HEK293 (cell line): ENCODE data around the gene HSPG2.

Experiments used
- CTCF ChIA-PET: fragments of 350-600 bp; formaldehyde crosslinking; extraction: SDS; loops from one replicate; lab custom pipeline; 2021; ENCODE audit warnings: antibody characterized with exemption; lab: Yijun Ruan, JAX
- POLR2A ChIA-PET: fragments of 300-600 bp; formaldehyde crosslinking; extraction: SDS; loops from one replicate; lab custom pipeline; 2020; ENCODE audit warnings: antibody characterized with exemption, inconsistent platforms; lab: Yijun Ruan, JAX
- H3K27ac ChIP-seq: fragments of 200-500 bp; sonication (Bioruptor generic); 2 replicates; pipeline ENCODE4 v1.5.1; 2014; ENCODE audit warnings: low read depth, low read length, control low read depth, inconsistent platforms; ENCODE audit errors: extremely low read depth
- H3K36me3 ChIP-seq, 2 experiments: fragments of 200-500 bp in 1 of 2; sonication (Bioruptor generic) in 1 of 2; 1 replicate in 1 of 2; 2 replicates in 1 of 2; pipeline ENCODE4 v1.5.1; 2014 to 2017; ENCODE audit warnings: inconsistent platforms in 2 of 2, low read length in 2 of 2; ENCODE audit not compliant: control insufficient read depth in 2 of 2, insufficient read depth in 1 of 2
- H3K4me1 ChIP-seq: fragments of 200-500 bp; sonication (Bioruptor generic); 2 replicates; pipeline ENCODE4 v1.5.1; 2014; ENCODE audit warnings: mild to moderate bottlenecking, low read length, inconsistent platforms; ENCODE audit not compliant: control insufficient read depth, insufficient read depth
- H3K4me3 ChIP-seq: 2 replicates; pipeline ENCODE4 v1.5.1; 2011; ENCODE audit warnings: low read depth, mild to moderate bottlenecking, control low read depth, low read length, moderate library complexity
- H3K9me3 ChIP-seq: fragments of 200-500 bp; sonication (Bioruptor generic); 2 replicates; pipeline ENCODE4 v1.5.1; 2014; ENCODE audit warnings: low read depth, low read length, inconsistent platforms; ENCODE audit not compliant: control insufficient read depth, insufficient read depth
- CTCF ChIP-seq: fragments of 450-650 bp; formaldehyde crosslinking; IDR thresholded peaks from 2 replicates; pipeline ENCODE4 v1.5.1; 2016; ENCODE audit warnings: missing biosample characterization, missing genetic modification characterization
- GLIS2 ChIP-seq: fragments of 450-650 bp; formaldehyde crosslinking; IDR thresholded peaks from 2 replicates; pipeline ENCODE4 v1.5.1; 2016; ENCODE audit warnings: missing biosample characterization, missing genetic modification characterization
- HOXD13 ChIP-seq: sonication (generic); formaldehyde crosslinking; IDR thresholded peaks from 2 replicates; pipeline ENCODE4 v1.8.0; 2022; ENCODE audit warnings: missing genetic modification reagents, borderline replicate concordance
- PATZ1 ChIP-seq: fragments of 450-650 bp; formaldehyde crosslinking; IDR thresholded peaks from 2 replicates; pipeline ENCODE4 v1.5.1; 2016; ENCODE audit warnings: missing biosample characterization, missing genetic modification characterization
- ZBTB20 ChIP-seq: fragments of 450-650 bp; formaldehyde crosslinking; IDR thresholded peaks from 2 replicates; pipeline ENCODE4 v1.5.1; 2016; ENCODE audit warnings: missing biosample characterization, missing genetic modification characterization
- ZBTB21 ChIP-seq: fragments of 450-650 bp; formaldehyde crosslinking; IDR thresholded peaks from 2 replicates; pipeline ENCODE4 v1.5.1; 2017; ENCODE audit warnings: missing biosample characterization, missing genetic modification characterization
- ZBTB26 ChIP-seq: fragments of 450-650 bp; formaldehyde crosslinking; optimal IDR thresholded peaks from 2 replicates; pipeline ENCODE3; 2016; ENCODE audit warnings: missing biosample characterization, mild to moderate bottlenecking, missing genetic modification characterization
- ZNF10 ChIP-seq: fragments of 450-650 bp; formaldehyde crosslinking; IDR thresholded peaks from 2 replicates; pipeline ENCODE4 v1.5.1; 2017; ENCODE audit warnings: missing biosample characterization, missing genetic modification characterization
- ZNF148 ChIP-seq: fragments of 450-650 bp; formaldehyde crosslinking; IDR thresholded peaks from 2 replicates; pipeline ENCODE4 v1.5.0; 2017; ENCODE audit warnings: missing biosample characterization, missing genetic modification characterization, borderline replicate concordance
- ZNF223 ChIP-seq: fragments of 450-650 bp; formaldehyde crosslinking; IDR thresholded peaks from 2 replicates; pipeline ENCODE4 v1.5.1; 2016; ENCODE audit warnings: missing biosample characterization, missing genetic modification characterization
- ZNF280D ChIP-seq: fragments of 450-650 bp; formaldehyde crosslinking; IDR thresholded peaks from 2 replicates; pipeline ENCODE4 v1.5.1; 2016; ENCODE audit warnings: missing biosample characterization, missing genetic modification characterization
- ZNF302 ChIP-seq: fragments of 450-650 bp; formaldehyde crosslinking; IDR thresholded peaks from 2 replicates; pipeline ENCODE4 v1.5.1; 2016; ENCODE audit warnings: missing biosample characterization, missing genetic modification characterization, low read depth
- ZNF660 ChIP-seq: fragments of 450-650 bp; IDR thresholded peaks from 2 replicates; pipeline ENCODE4 v1.5.1; 2018; ENCODE audit warnings: missing biosample characterization, mild to moderate bottlenecking, missing genetic modification characterization
- ZNF776 ChIP-seq: fragments of 450-650 bp; formaldehyde crosslinking; IDR thresholded peaks from 2 replicates; pipeline ENCODE4 v1.5.0; 2017; ENCODE audit warnings: missing biosample characterization, missing genetic modification characterization, borderline replicate concordance

The HSPG2 gene

GRCh38 chr1:21933397-21934248, 3.5 kb downstream of the HSPG2 start (continued):
- TF ChIP-seq CTCF: no peak

- TF ChIP-seq PATZ1 (tag by site-specific recombination) (no peak), ZBTB20 (tag by site-specific recombination) (no peak), ZNF660 (tag by site-specific recombination) (no peak), ZNF776 (no peak), ZNF302 (tag by site-specific recombination) (no peak), HOXD13 (CRISPR knock-in tag) (no peak), ZNF280D (tag by site-specific recombination) (no peak), ZNF10 (tag by site-specific recombination) (no peak), ZNF223 (tag by site-specific recombination) (no peak), ZBTB26 (tag by site-specific recombination) (no peak), ZNF148 (tag by site-specific recombination) (no peak), ZBTB21 (tag by site-specific recombination) (no peak), GLIS2 (tag by site-specific recombination) (no peak)
- no peaks in the 10 kb centered on the region for H3K4me1 ChIP-seq
- ChIA-PET POLR2A (no interaction called here), CTCF (no interaction called here)
- H3K36me3 ChIP-seq: no peaks in the 10 kb centered on the region
- H3K4me3 ChIP-seq: no peak overlapping the region
- H3K27ac ChIP-seq: no peak overlapping the region
- no peaks in the 10 kb centered on the region for H3K9me3 ChIP-seq
Measured at GRCh38 chr1:21932127-21932526, 5.0 kb downstream of the HSPG2 start.
